ENCODE data around the gene SYNC. TPM values are rescaled to one million over a fixed set of nuclear protein-coding genes. Genes with fewer than 3 reads are reported as not detected.

The SYNC gene
- total RNA-seq, 4 donors from 2014 or later, result 4.7 to 61.0 (median 18.1) TPM

- TF ChIP-seq CTCF (IDR thresholded peaks at IDR 0.05), result no peak
- no peak for TF ChIP-seq POLR2A (IDR thresholded peaks at IDR 0.05)
- Histone ChIP-seq H3K4me1 (no peaks in the 10 kb centered on the region), H3K27ac (no peak overlapping the region), H3K4me3 (no peak overlapping the region), H3K27me3 (no peaks in the 10 kb centered on the region), H3K9me3 (no peaks in the 10 kb centered on the region), H3K36me3 (no peaks in the 10 kb centered on the region)
- intact Hi-C loops (cut with DNase I; ENCODE audit: low total_unique reads), result no loop called here
- DNase-seq, result no peak
These were observed 43.6 kb upstream of the SYNC start for GRCh38 chr1:32746130-32746529.

- Histone ChIP-seq H3K4me3 (no peak overlapping the region), H3K4me1 (no peaks in the 10 kb centered on the region), H3K36me3 (no peaks in the 10 kb centered on the region), H3K9me3 (no peaks in the 10 kb centered on the region), H3K27me3 (no peaks in the 10 kb centered on the region), H3K27ac (peak overlapping the region in 1 of 2 donors; percentile 87)
- DNase-seq, result no peak
- intact Hi-C loops (cut with DNase I; ENCODE audit: low total_unique reads), result no loop called here
- no peak for TF ChIP-seq CTCF (IDR thresholded peaks at IDR 0.05)
- TF ChIP-seq POLR2A (IDR thresholded peaks at IDR 0.05), result no peak
These were observed 41.5 kb upstream of the SYNC start for GRCh38 chr1:32744071-32744425.

- Histone ChIP-seq H3K27ac (peak overlapping the region; percentile 85 to 87), H3K36me3 (no peaks in the 10 kb centered on the region), H3K4me1 (no peaks in the 10 kb centered on the region), H3K9me3 (no peaks in the 10 kb centered on the region), H3K27me3 (no peaks in the 10 kb centered on the region), H3K4me3 (no peak overlapping the region)
- DNase-seq, result no peak
- TF ChIP-seq POLR2A (IDR thresholded peaks at IDR 0.05), result no peak
- TF ChIP-seq CTCF (IDR thresholded peaks at IDR 0.05), result no peak
- intact Hi-C loops (cut with DNase I; ENCODE audit: low total_unique reads), result no loop called here
These were observed 41.0 kb upstream of the SYNC start for GRCh38 chr1:32743380-32744070.

- Histone ChIP-seq H3K4me3 (no peak overlapping the region), H3K4me1 (no peaks in the 10 kb centered on the region), H3K9me3 (no peaks in the 10 kb centered on the region), H3K36me3 (no peaks in the 10 kb centered on the region), H3K27ac (peak overlapping the region; percentile 85 to 87), H3K27me3 (no peaks in the 10 kb centered on the region)
- intact Hi-C loops (cut with DNase I; ENCODE audit: low total_unique reads), result no loop called here
- no peak for DNase-seq
- TF ChIP-seq CTCF (IDR thresholded peaks at IDR 0.05), result no peak
- TF ChIP-seq POLR2A (IDR thresholded peaks at IDR 0.05), result no peak
These were observed 40.4 kb upstream of the SYNC start for GRCh38 chr1:32742956-32743355.

GRCh38 chr1:32742199-32742947, 39.8 kb upstream of the SYNC start:
- TF ChIP-seq CTCF (IDR thresholded peaks at IDR 0.05), result no peak
- TF ChIP-seq POLR2A (IDR thresholded peaks at IDR 0.05), result no peak
- H3K36me3 ChIP-seq, result no peaks in the 10 kb centered on the region
- intact Hi-C loops (cut with DNase I; ENCODE audit: low total_unique reads), result no loop called here
- peak overlapping the region; percentile 85 to 87 for H3K27ac ChIP-seq
- no peaks in the 10 kb centered on the region for H3K4me1 ChIP-seq
- no peaks in the 10 kb centered on the region for H3K9me3 ChIP-seq
- H3K4me3 ChIP-seq, result peak overlapping the region; percentile 47 to 54
- DNase-seq, result peak in 1 of 2 donors; percentile 34
- no peaks in the 10 kb centered on the region for H3K27me3 ChIP-seq
